GM18868 (cell line): ENCODE results near the gene GABRB3.
"Not testable (repeated sequence)": the region's sequence is repeated elsewhere in the genome, so short reads cannot be mapped to it uniquely, and the experiment has no call there.

Source experiments
- ATAC-seq: cut with Tn5 transposase; IDR thresholded peaks from one replicate; pipeline ENCODE4 v1.9.1; 2021; ENCODE audit warnings: mild to moderate bottlenecking, moderate library complexity; ENCODE audit not compliant: unreplicated experiment

Gene GABRB3

DNA sequence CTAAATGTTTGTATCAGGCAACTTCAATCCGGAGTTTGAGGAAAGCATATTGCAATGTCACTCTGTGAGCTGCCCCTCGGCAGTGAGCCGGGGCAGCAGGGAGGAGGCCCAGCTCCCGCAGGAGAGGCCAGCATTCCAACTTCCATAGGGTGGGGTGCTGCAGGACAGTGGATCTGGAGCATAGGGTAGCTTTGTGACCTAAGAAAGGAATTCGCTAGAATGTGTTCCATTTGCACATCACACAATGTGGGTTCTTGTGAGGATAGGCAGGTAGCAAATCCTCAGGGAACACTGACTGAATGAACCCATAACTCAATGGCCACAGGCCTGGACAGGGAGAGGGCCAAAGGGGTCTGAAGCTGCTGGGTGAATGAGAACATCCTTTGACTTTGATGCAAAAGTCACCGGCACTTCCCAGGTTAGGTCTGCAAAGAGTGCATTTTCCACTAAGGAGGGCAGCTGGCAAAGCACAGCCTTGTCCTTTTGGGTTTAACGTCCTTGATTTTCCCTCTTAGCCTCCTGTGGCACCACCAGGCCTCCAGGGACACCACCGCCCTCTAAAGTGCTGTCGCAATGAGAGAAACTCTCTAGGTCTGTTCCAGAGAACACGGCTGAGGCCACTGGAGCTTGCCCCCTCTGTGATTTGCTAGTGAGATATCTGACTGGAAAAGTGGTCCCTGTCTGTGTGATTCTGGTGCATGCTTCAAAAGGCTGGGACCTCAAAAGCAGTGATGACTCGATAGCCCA, 36.2 kb downstream of the GABRB3 start:
- ATAC-seq, result no peak

DNA sequence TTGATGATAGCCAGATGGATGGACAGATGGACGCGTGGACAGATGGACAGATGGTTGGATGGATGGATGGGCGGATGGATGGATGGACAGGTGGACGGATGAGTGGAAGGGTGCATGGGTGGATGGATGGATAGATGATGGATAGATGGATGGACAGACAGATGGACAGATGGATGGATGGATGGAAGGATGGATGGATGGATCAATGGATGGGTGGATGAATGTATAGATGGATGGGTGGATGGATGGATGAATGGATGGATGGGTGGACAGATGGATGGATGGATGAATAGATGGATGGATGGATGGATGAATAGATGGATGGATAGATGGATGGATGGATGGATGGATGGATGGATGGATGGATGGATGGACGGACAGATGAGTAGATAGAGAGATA, 40.9 kb downstream of the GABRB3 start:
- no peak for ATAC-seq

GRCh38 chr15:26729581-26729980, 43.3 kb downstream of the GABRB3 start:
- ATAC-seq, result no peak

DNA sequence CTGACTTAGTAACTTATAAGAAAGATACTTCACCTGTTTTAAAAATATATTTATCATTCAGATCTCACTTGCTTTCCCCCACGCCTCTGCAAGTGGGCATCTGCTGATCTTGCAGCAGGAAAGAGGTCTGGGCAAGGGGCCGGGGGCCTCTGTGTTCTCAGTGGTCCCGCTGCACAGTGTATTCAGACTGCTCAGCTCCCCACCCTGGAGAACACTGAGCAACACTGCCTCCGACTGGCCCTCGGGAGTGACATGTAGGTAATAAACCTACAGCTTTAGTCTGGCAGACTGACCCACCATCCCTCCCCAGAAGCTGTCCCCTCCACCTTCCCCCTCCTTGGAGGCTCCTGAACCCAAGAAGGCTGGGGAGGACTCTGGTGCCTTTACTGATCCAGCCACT, 43.8 kb downstream of the GABRB3 start:
- no peak for ATAC-seq

GRCh38 chr15:26724381-26725150, 48.3 kb downstream of the GABRB3 start:
- ATAC-seq, result no peak

- ATAC-seq, result no peak
These were observed 50.2 kb downstream of the GABRB3 start for GRCh38 chr15:26722621-26723160.

DNA sequence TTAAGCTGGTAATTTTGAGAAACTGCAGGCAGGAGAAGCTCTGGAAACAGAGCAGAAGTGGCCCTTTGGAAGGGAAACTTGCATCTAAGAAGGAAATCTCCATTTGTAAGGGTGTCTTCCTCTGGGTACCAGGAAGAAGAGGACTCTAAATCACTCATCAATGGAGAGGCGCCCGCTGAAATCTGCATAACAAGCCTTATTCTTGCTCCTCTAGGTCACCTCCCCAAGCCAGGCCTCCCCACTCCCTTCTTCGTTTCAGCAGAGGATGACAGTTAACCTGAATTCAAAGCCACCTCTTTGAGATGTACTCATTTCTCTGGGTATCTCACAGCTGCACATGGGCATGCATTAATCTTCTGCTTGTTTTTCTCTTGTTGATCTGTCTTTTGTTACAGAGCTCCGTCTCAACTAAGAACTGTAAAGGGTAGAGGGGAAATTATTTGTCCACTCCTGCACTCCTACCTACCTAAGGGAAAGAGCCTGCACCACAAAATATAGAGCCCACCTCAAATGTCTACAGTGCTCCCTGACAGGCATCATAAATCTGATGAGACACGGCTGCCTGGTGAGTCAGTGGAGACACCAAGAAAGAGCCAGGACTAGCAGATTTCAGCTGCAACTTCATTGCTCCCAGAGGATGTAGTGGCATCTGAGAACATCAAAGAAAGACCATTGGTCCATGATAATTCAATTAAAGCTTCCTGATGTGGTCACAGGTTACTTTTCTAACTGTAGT, 51.5 kb downstream of the GABRB3 start:
- ATAC-seq, result no peak

DNA sequence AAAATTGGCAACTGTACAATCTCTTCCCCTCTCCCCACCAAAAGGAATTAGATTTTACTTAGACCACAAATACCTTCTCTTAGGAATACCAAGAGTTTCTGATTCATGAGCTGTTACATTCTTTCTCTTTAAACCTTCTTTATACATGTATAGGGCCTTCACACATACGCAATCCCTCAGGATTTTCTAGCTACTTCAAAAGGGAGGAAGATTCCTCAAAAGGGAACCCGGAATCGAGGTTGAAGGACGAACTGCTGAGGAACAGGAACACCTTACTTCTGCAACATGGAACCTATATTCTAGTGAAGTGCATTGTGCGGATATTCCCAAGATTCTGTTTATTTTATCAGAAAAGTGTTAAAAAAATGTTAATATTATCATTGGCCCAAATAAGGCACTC, 52.3 kb downstream of the GABRB3 start:
- ATAC-seq, result no peak

GRCh38 chr15:26719866-26720265, 53.0 kb downstream of the GABRB3 start:
- not testable (repeated sequence) for ATAC-seq

- ATAC-seq, result no peak
These were observed 56.8 kb downstream of the GABRB3 start for GRCh38 chr15:26716069-26716468.

DNA sequence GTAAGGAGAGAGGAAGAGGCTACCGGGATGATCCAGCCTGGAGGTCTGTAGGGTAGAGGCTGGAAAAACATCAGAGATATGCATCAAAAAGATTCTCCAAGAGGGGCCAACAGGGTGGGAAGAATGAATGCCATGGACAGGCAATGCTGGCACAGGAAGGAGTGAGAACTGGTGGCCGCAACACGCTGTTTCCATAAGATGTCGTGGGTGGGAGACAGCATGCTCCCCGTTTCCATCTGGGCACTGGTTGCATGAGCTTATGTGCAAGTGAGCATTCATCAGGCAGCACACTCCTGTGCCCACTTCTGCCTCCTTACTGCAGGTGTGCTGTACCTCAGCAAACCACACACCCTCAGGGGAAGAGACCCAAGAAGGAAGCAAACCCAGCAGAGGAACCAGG, 59.4 kb downstream of the GABRB3 start:
- no peak for ATAC-seq

- ATAC-seq, result no peak
These were observed 60.5 kb downstream of the GABRB3 start for GRCh38 chr15:26712335-26712734.

- ATAC-seq, result no peak
These were observed 61.4 kb downstream of the GABRB3 start for GRCh38 chr15:26711445-26711844.

GRCh38 chr15:26702381-26702780, 70.5 kb downstream of the GABRB3 start:
- no peak for ATAC-seq

- no peak for ATAC-seq
These were observed 74.3 kb downstream of the GABRB3 start for GRCh38 chr15:26698555-26698954.

- no peak for ATAC-seq
These were observed 75.0 kb downstream of the GABRB3 start for GRCh38 chr15:26697913-26698312.

- ATAC-seq, result no peak
These were observed 81.6 kb downstream of the GABRB3 start for GRCh38 chr15:26691249-26691648.

DNA sequence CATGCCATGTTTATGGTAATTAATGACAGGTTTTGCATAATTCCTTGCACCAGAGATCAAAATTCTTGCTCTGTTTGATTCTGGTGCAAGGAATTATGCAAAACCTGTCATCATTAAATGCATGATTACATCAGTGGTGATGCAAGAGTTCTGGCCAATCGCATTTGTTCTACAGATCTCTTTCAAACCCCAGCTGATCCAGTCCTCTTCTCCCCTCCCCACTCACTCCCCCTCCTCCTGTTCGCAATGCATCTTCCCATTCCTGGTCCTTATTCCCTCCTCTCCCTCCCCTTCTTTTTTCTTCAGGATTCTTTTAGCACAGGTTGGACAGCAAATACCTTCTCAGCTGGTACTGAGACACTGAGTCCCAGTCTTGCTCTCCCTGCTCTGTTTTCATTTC, 82.1 kb downstream of the GABRB3 start:
- no peak for ATAC-seq

GRCh38 chr15:26689462-26689861, 83.4 kb downstream of the GABRB3 start:
- no peak for ATAC-seq

- no peak for ATAC-seq
These were observed 86.2 kb downstream of the GABRB3 start for GRCh38 chr15:26686547-26687187.

DNA sequence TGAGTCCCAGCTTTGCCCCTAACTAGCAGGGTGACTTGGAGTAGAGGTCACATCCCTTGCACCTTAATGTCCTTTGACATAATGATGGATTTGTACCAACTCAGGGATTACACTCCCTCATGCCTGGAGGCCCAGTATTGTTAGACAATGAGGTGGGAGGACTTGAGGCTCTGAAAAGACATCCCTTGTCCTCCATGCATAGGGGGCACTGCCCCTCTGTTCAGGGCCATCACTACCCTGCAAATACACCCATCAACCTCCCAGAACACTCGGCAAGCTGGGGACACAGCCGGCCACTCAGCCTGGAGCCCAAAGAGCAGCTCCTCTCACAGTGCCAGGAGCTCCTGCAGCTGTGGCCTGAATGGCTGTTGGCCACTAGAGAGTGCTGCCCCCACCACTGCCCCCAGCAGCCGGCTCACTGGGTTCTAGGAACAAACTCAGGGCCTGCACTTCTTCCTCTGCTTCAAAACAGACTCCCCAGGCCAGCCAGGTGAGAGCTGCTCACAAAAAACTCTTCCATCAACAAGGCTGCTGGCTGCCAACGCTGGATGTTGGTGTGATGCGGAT, 90.2 kb downstream of the GABRB3 start:
- ATAC-seq, result no peak
